ENCODE measurements around the gene DLGAP1. TPM values are rescaled to one million over a fixed set of nuclear protein-coding genes. Genes with fewer than 3 reads are reported as not detected.

Gene DLGAP1
- total and polyA plus RNA-seq, 2 of the 8 experiments (the other 6 are each of a cell fraction or from before 2014, with no cell fraction given): 11.8 to 16.9 TPM

DNA sequence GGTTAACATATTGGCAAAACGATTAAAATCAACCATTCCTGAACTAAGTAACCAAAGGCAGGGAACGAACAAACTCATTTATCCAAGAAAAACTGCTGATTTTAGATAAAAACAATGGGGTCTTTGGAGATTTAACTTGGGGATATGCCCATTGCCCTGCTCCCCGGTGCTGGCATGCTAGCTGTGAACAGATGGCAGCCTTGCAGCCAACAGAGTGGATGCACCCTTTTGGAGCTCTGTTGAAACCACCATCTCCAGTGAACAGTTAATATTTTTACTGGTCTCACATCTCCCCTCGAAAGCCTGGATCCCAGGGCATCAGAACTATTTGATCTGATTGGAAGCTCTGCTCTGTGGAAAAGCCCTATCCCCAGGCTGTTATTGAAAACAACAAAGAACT is 702.0 kb downstream of the DLGAP1 start:
- no peak overlapping the region for H3K9ac ChIP-seq (replicated peaks in 1 of 4; ENCODE audit: extremely low read depth in 1 of 4, low read depth in 3 of 4, low read length in 3 of 4)
- 90% methylated on average over 4 of the region's 4 CpGs; no CpG with 5 or more reads in 1 of the 2 experiments for WGBS, 2 experiments (ENCODE audit: extremely low coverage in 1 of 2, insufficient coverage in 1 of 2, insufficient read length in 1 of 2, insufficient replicate concordance in 2 of 2, low coverage in 1 of 2, low lambda C conversion rate in 2 of 2, missing lambda C conversion rate in 1 of 2)
- H3K56ac ChIP-seq (replicated peaks; ENCODE audit: insufficient read length, low read depth, low read length): no peak overlapping the region
- no peak overlapping the region for H3K27ac ChIP-seq (ENCODE audit: low read depth, low read length)
- H2BK12ac ChIP-seq (ENCODE audit: low read depth, low read length): no peak overlapping the region
- FAIRE-seq: no peak
- H3K18ac ChIP-seq (ENCODE audit: extremely low read depth, low read length): no peak overlapping the region
- H3K36me3 ChIP-seq (ENCODE audit: control insufficient read depth in 2 of 4, insufficient read depth in 4 of 4, low read length in 3 of 4): no peaks in the 10 kb centered on the region
- H4K20me1 ChIP-seq (replicated peaks in 1 of 2; ENCODE audit: control insufficient read depth in 1 of 2, insufficient read depth in 2 of 2, low read length in 2 of 2): no peaks in the 10 kb centered on the region
- no peaks in the 10 kb centered on the region for H3K79me2 ChIP-seq (ENCODE audit: control insufficient read depth in 1 of 2, insufficient read depth in 2 of 2, low read length in 2 of 2)
- H4K91ac ChIP-seq (replicated peaks; ENCODE audit: insufficient read length, low read length): no peak overlapping the region
- DNase-seq (ENCODE audit: low read depth in 1 of 2, low spot score in 2 of 2): no peak
- no peak for TF ChIP-seq SP4 (IDR thresholded peaks at IDR 0.05; ENCODE audit: low read length)
- TF ChIP-seq TEAD4 (IDR thresholded peaks at IDR 0.05; ENCODE audit: low read depth, low read length): no peak
- TF ChIP-seq PHF8 (conservative IDR thresholded peaks at IDR 0.05; ENCODE audit: low read depth, low read length): no peak
- TF ChIP-seq FOSL1 (IDR thresholded peaks at IDR 0.05; ENCODE audit: insufficient read depth, low read depth, low read length): no peak
- TF ChIP-seq BACH1 (IDR thresholded peaks at IDR 0.05; ENCODE audit: low read length): no peak
- H2BK15ac ChIP-seq (ENCODE audit: low read length): no peak overlapping the region
- H2BK20ac ChIP-seq (ENCODE audit: low read length): no peak overlapping the region
- no peaks in the 10 kb centered on the region for H3K9me3 ChIP-seq (ENCODE audit: insufficient read depth in 2 of 2, low read depth in 1 of 2, low read length in 1 of 2)
- no peak overlapping the region for H2AFZ ChIP-seq (ENCODE audit: low read length)
- ChIA-PET CTCF (ENCODE audit: partially characterized antibody) (interaction anchor here (0.6 to 1.5 kb wide), 4 partner anchors 15 to 201 kb away, joined by 3 to 6 read pairs (median 6); no protein-coding TSS in a partner anchor), POLR2A (ENCODE audit: partially characterized antibody) (no interaction called here)
- H4K8ac ChIP-seq (ENCODE audit: extremely low read depth, insufficient read depth, low read length): no peak overlapping the region
- no peak overlapping the region for H3K14ac ChIP-seq (ENCODE audit: insufficient read length)
- H3K4me3 ChIP-seq (ENCODE audit: extremely low read depth in 1 of 4, insufficient read depth in 2 of 4, low read depth in 3 of 4, low read length in 4 of 4): no peak overlapping the region
- H3K27me3 ChIP-seq (replicated peaks in 1 of 4; ENCODE audit: control insufficient read depth in 3 of 4, extremely low read depth in 1 of 4, insufficient read depth in 3 of 4, low read length in 3 of 4): no peaks in the 10 kb centered on the region
- H3K79me1 ChIP-seq (ENCODE audit: low read depth, low read length): no peaks in the 10 kb centered on the region
- no peaks in the 10 kb centered on the region for H3K4me1 ChIP-seq (replicated peaks in 1 of 4; ENCODE audit: control insufficient read depth in 3 of 4, insufficient read depth in 4 of 4, low read length in 3 of 4)
- H4K5ac ChIP-seq (ENCODE audit: insufficient read length, low read depth, low read length): no peak overlapping the region
- no peak overlapping the region for H3K23ac ChIP-seq (ENCODE audit: insufficient read length)
- H3K23me2 ChIP-seq (ENCODE audit: low read depth, low read length): no peaks in the 10 kb centered on the region
- H2AK5ac ChIP-seq (ENCODE audit: low read depth, low read length): no peak overlapping the region
- no peak overlapping the region for H3K4me2 ChIP-seq (ENCODE audit: insufficient read depth in 1 of 2, low read depth in 2 of 2, low read length in 2 of 2)
- H2BK5ac ChIP-seq (ENCODE audit: low read depth, low read length): no peak overlapping the region
- no peak overlapping the region for H3K4ac ChIP-seq (replicated peaks; ENCODE audit: insufficient read length, low read depth, low read length)
- H2BK120ac ChIP-seq (replicated peaks; ENCODE audit: low read depth, low read length): no peak overlapping the region
